ENCODE results near the gene ZXDC.

ZXDC gene

GRCh38 chr3:126399351-126399735 is 76.3 kb downstream of the ZXDC start:
- DNase-seq, result no peak
- peaks cover 0 to 10% of the 10 kb centered on the region in 2 donors for H3K27me3 ChIP-seq
- intact Hi-C loops (cut with DNase I; ENCODE audit: low total_unique reads), result no loop called here
- no peak overlapping the region for H3K4me3 ChIP-seq
- TF ChIP-seq, protein P1, sequence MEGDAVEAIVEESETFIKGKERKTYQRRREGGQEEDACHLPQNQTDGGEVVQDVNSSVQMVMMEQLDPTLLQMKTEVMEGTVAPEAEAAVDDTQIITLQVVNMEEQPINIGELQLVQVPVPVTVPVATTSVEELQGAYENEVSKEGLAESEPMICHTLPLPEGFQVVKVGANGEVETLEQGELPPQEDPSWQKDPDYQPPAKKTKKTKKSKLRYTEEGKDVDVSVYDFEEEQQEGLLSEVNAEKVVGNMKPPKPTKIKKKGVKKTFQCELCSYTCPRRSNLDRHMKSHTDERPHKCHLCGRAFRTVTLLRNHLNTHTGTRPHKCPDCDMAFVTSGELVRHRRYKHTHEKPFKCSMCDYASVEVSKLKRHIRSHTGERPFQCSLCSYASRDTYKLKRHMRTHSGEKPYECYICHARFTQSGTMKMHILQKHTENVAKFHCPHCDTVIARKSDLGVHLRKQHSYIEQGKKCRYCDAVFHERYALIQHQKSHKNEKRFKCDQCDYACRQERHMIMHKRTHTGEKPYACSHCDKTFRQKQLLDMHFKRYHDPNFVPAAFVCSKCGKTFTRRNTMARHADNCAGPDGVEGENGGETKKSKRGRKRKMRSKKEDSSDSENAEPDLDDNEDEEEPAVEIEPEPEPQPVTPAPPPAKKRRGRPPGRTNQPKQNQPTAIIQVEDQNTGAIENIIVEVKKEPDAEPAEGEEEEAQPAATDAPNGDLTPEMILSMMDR (IDR thresholded peaks at IDR 0.05), result no peak
- H3K9me3 ChIP-seq, result no peaks in the 10 kb centered on the region
- H3K4me1 ChIP-seq, result peaks cover 0 to 9% (median 4%) of the 10 kb centered on the region in 4 donors
- H3K36me3 ChIP-seq, result no peaks in the 10 kb centered on the region
- H3K27ac ChIP-seq, result no peak overlapping the region

- peaks cover 0 to 10% of the 10 kb centered on the region in 2 donors for H3K27me3 ChIP-seq
- peak in 1 of 2 donors; percentile 50 for DNase-seq
- no peaks in the 10 kb centered on the region for H3K9me3 ChIP-seq
- no peak overlapping the region for H3K4me3 ChIP-seq
- TF ChIP-seq, protein P1 (IDR thresholded peaks at IDR 0.05), result no peak
- H3K4me1 ChIP-seq, result peaks cover 0 to 10% (median 5%) of the 10 kb centered on the region in 4 donors
- intact Hi-C loops (cut with DNase I; ENCODE audit: low total_unique reads), result no loop called here
- no peaks in the 10 kb centered on the region for H3K36me3 ChIP-seq
- H3K27ac ChIP-seq, result no peak overlapping the region
Measured at GRCh38 chr3:126398423-126399350, 77.0 kb downstream of the ZXDC start.

DNA sequence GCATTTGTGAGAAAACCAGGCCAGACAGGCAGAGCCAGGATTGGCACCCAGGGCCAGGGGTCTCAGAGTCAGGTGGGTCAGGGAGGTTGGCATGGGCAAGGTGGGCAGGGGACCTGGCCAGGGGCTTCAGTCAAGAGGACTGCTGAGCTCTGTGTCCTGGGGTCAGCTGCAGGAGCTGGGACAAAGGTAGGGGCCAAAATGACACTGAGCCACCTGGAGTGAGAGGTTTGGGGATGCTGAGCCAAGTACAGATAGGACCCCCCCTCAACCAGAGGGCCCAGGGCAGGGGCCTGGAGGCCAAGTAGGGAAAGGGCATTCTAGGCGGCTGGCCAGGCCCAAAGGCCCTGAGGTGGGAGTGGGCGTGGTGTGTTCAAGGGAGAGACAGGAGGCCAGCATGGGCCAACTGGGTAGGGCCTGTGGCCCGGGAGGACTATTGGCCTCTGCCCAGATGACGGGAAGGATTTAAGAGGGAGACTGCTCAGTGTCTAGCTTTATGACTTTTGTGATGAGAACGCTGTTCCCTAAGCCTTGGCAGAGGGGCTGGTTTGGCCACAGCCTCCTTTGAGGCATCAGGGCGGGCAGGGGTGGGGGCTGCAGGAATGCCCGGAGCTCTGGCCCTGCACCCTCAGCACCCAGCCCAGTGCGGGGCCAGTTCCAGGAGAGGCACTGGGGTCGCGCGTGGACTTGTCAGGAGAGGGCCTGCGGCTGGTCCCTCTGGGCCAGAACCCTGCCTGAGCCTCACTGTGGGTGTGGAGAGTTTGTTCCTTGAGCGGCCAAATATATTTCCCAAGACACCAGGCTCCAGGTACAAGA is 77.9 kb downstream of the ZXDC start:
- peaks cover 0 to 10% of the 10 kb centered on the region in 2 donors for H3K27me3 ChIP-seq
- intact Hi-C loops (cut with DNase I; ENCODE audit: low total_unique reads), result no loop called here
- peaks cover 0 to 10% (median 5%) of the 10 kb centered on the region in 4 donors for H3K4me1 ChIP-seq
- TF ChIP-seq, protein P1 (IDR thresholded peaks at IDR 0.05), result no peak
- H3K4me3 ChIP-seq, result no peak overlapping the region
- no peaks in the 10 kb centered on the region for H3K36me3 ChIP-seq
- H3K9me3 ChIP-seq, result no peaks in the 10 kb centered on the region
- H3K27ac ChIP-seq, result no peak overlapping the region
- DNase-seq, result peak in 1 of 2 donors; percentile 51

- DNase-seq, result peak in 1 of 2 donors; percentile 45
- intact Hi-C loops (cut with DNase I; ENCODE audit: low total_unique reads), result no loop called here
- H3K4me3 ChIP-seq, result no peak overlapping the region
- H3K9me3 ChIP-seq, result no peaks in the 10 kb centered on the region
- TF ChIP-seq, protein P1 (IDR thresholded peaks at IDR 0.05), result no peak
- H3K27ac ChIP-seq, result no peak overlapping the region
- peaks cover 0 to 10% (median 5%) of the 10 kb centered on the region in 4 donors for H3K4me1 ChIP-seq
- no peaks in the 10 kb centered on the region for H3K36me3 ChIP-seq
- H3K27me3 ChIP-seq, result peaks cover 0 to 5% of the 10 kb centered on the region in 2 donors
Measured at GRCh38 chr3:126396536-126396935, 79.2 kb downstream of the ZXDC start.

DNA sequence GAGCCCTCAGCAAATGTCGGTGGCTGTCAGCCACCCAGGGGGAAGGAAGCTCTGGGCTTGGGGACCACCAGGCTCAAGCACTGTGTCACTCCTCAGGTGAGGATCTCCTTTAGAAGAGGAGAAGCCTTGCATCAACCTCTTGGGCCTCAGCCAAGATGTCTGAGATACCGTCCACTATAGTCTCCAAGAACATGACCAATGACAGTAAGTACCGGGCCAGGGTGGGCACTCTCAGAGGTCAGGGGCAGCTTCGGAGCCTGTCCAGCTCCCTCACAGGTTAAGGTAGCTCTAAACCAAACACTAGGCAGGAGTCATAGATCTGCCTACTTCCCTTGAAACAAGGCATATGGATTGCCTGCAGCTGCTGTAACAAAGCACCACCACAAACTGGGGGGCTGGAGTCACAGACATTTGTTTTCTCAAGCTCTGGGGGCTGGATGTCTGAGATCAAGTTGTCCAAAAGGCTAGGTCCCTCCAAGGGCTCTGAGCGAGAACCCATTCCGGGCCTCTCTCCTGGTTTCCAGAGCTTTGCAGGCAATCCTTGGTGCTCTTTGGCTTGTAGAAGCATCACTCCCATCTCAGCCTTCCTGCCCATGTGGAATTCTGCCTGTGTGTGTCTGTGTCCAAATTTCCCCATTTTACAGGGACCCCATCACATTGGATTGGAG is 79.7 kb downstream of the ZXDC start:
- peak in 1 of 2 donors; percentile 47 for DNase-seq
- intact Hi-C loops (cut with DNase I; ENCODE audit: low total_unique reads), result no loop called here

More for the DNA sequence above, 79.7 kb downstream of the ZXDC start:
- Histone ChIP-seq H3K36me3 (no peaks in the 10 kb centered on the region), H3K4me3 (no peak overlapping the region), H3K27ac (no peak overlapping the region), H3K4me1 (peaks cover 0 to 10% (median 5%) of the 10 kb centered on the region in 4 donors), H3K27me3 (peaks cover 0 to 5% of the 10 kb centered on the region in 2 donors), H3K9me3 (no peaks in the 10 kb centered on the region)
- TF ChIP-seq, protein P1 (IDR thresholded peaks at IDR 0.05), result no peak
